ENCODE measurements around the gene WIPF2. TPM values are rescaled to one million over a fixed set of nuclear protein-coding genes. Genes with fewer than 3 reads are reported as not detected.
"Not testable (repeated sequence)": the region's sequence is repeated elsewhere in the genome, so short reads cannot be mapped to it uniquely, and the experiment has no call there.

Gene WIPF2
- total RNA-seq, 2 experiments from 2014 or later, result 18.4 to 23.6 TPM

- Mint-ChIP-seq H3K4me3 (no peak overlapping the region), H3K36me3 (ENCODE audit: low read depth) (no peaks in the 10 kb centered on the region), H3K27me3 (no peaks in the 10 kb centered on the region), H3K9me3 (ENCODE audit: low read depth) (no peaks in the 10 kb centered on the region), H3K27ac (no peak overlapping the region), H3K4me1 (peaks cover 7% of the 10 kb centered on the region)
- ATAC-seq, result no peak
- no peak for DNase-seq
- POLR2A ChIA-PET, result interaction anchor here (0.6 kb wide), 1 partner anchor 1144 kb away, joined by 6 read pairs; no protein-coding TSS in a partner anchor
- CTCF ChIA-PET, result interaction anchor here (0.6 to 4.9 kb wide), 9 partner anchors 9 to 180 kb away, joined by 3 to 46 read pairs (median 4); partner anchors contain the start of gene WIPF2
- intact Hi-C loops (cut with DNase I, micrococcal nuclease), result no loop called here
These were observed 26.1 kb upstream of the WIPF2 start for GRCh38 chr17:40192961-40193360.

DNA sequence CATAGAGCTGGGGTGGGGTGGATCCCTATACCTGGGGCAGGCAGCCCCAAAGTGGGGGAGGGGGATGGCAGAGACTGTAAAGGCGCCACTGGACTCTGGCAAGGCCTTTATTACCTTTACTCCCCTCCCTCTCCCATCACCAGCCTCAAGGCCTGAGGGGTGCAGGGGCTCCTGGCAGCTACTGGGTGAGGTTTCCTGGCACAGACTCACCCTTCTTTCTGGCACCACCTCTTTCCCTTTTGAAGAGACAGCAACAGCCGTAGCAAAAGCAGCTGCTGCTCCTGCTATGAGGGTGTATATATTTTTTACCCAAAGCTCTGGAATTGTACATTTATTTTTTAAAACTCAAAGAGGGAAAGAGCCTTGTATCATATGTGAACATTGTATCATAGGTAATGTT is 24.3 kb upstream of the WIPF2 start:
- no peak for ATAC-seq
- peaks cover 10% of the 10 kb centered on the region for H3K4me1 Mint-ChIP-seq
- H3K36me3 Mint-ChIP-seq (ENCODE audit: low read depth), result no peaks in the 10 kb centered on the region
- H3K4me3 Mint-ChIP-seq, result no peak overlapping the region
- no peak overlapping the region for H3K27ac Mint-ChIP-seq
- CTCF ChIA-PET, result interaction anchor here (0.9 to 4.9 kb wide), 2 partner anchors 9 to 82 kb away, joined by 3 to 46 read pairs; no protein-coding TSS in a partner anchor
- intact Hi-C loops (cut with DNase I, micrococcal nuclease), result no loop called here
- no peak for DNase-seq
- no peaks in the 10 kb centered on the region for H3K9me3 Mint-ChIP-seq (ENCODE audit: low read depth)
- H3K27me3 Mint-ChIP-seq, result no peaks in the 10 kb centered on the region
- POLR2A ChIA-PET, result no interaction called here

DNA sequence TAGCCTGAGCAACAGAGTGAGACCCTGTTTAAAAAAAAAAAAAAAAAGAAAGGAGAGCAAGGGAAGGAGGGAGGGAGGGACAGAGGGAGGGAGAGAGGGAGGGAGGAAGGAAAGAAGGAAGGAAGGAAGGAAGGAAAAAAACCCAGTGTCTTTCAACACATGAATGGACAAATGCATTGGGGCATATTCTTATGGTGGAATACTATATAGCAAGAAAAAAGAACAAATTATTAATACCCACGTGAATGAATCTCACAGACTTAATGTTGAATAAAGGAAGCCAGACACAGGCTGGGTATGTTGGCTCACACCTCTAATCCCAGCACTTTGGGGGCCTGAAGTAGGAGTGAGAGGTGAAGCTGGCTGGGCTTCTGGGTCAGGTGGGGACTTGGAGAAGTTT is 21.6 kb upstream of the WIPF2 start:
- Mint-ChIP-seq H3K36me3 (ENCODE audit: low read depth) (no peaks in the 10 kb centered on the region), H3K4me1 (peaks cover 5% of the 10 kb centered on the region), H3K27ac (no peak overlapping the region), H3K4me3 (no peak overlapping the region), H3K9me3 (ENCODE audit: low read depth) (no peaks in the 10 kb centered on the region), H3K27me3 (no peaks in the 10 kb centered on the region)
- DNase-seq (no peak), ATAC-seq (no peak)
- intact Hi-C loops (cut with DNase I, micrococcal nuclease), result no loop called here
- ChIA-PET POLR2A (interaction anchor here (0.6 to 0.9 kb wide), 2 partner anchors 64 to 84 kb away, joined by 3 read pairs; no protein-coding TSS in a partner anchor), CTCF (interaction anchor here (0.9 to 2.7 kb wide), 6 partner anchors 11 to 171 kb away, joined by 3 to 9 read pairs (median 5); no protein-coding TSS in a partner anchor)

GRCh38 chr17:40197965-40198456 is 21.1 kb upstream of the WIPF2 start:
- peak overlapping the region; percentile 43 for H3K4me3 Mint-ChIP-seq
- H3K27me3 Mint-ChIP-seq; H3K4me1 Mint-ChIP-seq; intact Hi-C loops (cut with DNase I, micrococcal nuclease); H3K27ac Mint-ChIP-seq; H3K9me3 Mint-ChIP-seq (ENCODE audit: low read depth); H3K36me3 Mint-ChIP-seq (ENCODE audit: low read depth): not testable (repeated sequence)
- ChIA-PET CTCF (interaction anchor here (0.9 to 2.7 kb wide), 10 partner anchors 8 to 172 kb away, joined by 3 to 9 read pairs (median 4); partner anchors contain the start of gene WIPF2), POLR2A (interaction anchor here (0.6 to 0.9 kb wide), 3 partner anchors 63 to 90 kb away, joined by 3 to 8 read pairs (median 3); no protein-coding TSS in a partner anchor)
- DNase-seq, result peak; percentile 51
- peak; percentile 60 for ATAC-seq

GRCh38 chr17:40198576-40198975 is 20.5 kb upstream of the WIPF2 start:
- Mint-ChIP-seq H3K9me3 (ENCODE audit: low read depth) (no peaks in the 10 kb centered on the region), H3K27me3 (no peaks in the 10 kb centered on the region), H3K36me3 (ENCODE audit: low read depth) (no peaks in the 10 kb centered on the region), H3K4me3 (peak overlapping the region; percentile 43), H3K27ac (no peak overlapping the region), H3K4me1 (peaks cover 5% of the 10 kb centered on the region)
- DNase-seq, result no peak
- CTCF ChIA-PET, result interaction anchor here (0.9 to 2.7 kb wide), 12 partner anchors 9 to 172 kb away, joined by 3 to 9 read pairs (median 4); partner anchors contain the start of gene WIPF2
- ATAC-seq, result no peak
- POLR2A ChIA-PET, result interaction anchor here (0.6 to 0.9 kb wide), 2 partner anchors 85 to 90 kb away, joined by 3 to 8 read pairs; no protein-coding TSS in a partner anchor
- intact Hi-C loops (cut with DNase I, micrococcal nuclease), result no loop called here

GRCh38 chr17:40203131-40203530 is 16.0 kb upstream of the WIPF2 start:
- DNase-seq (no peak), ATAC-seq (no peak)
- Mint-ChIP-seq H3K27ac (no peak overlapping the region), H3K4me3 (no peak overlapping the region), H3K27me3 (peaks cover 2% of the 10 kb centered on the region), H3K9me3 (ENCODE audit: low read depth) (no peaks in the 10 kb centered on the region), H3K4me1 (peaks cover 5% of the 10 kb centered on the region), H3K36me3 (ENCODE audit: low read depth) (no peaks in the 10 kb centered on the region)
- POLR2A ChIA-PET, result no interaction called here
- intact Hi-C loops (cut with DNase I, micrococcal nuclease), result no loop called here
- CTCF ChIA-PET, result interaction anchor here (0.7 to 4.3 kb wide), 10 partner anchors 8 to 1340 kb away, joined by 3 to 30 read pairs (median 5); partner anchors contain the start of gene CDC6

GRCh38 chr17:40206193-40206592 is 12.9 kb upstream of the WIPF2 start:
- H3K4me3 Mint-ChIP-seq; intact Hi-C loops (cut with DNase I, micrococcal nuclease); H3K27ac Mint-ChIP-seq; H3K9me3 Mint-ChIP-seq (ENCODE audit: low read depth); ATAC-seq; H3K36me3 Mint-ChIP-seq (ENCODE audit: low read depth); DNase-seq; H3K27me3 Mint-ChIP-seq; H3K4me1 Mint-ChIP-seq; POLR2A ChIA-PET; CTCF ChIA-PET: not testable (repeated sequence)

DNA sequence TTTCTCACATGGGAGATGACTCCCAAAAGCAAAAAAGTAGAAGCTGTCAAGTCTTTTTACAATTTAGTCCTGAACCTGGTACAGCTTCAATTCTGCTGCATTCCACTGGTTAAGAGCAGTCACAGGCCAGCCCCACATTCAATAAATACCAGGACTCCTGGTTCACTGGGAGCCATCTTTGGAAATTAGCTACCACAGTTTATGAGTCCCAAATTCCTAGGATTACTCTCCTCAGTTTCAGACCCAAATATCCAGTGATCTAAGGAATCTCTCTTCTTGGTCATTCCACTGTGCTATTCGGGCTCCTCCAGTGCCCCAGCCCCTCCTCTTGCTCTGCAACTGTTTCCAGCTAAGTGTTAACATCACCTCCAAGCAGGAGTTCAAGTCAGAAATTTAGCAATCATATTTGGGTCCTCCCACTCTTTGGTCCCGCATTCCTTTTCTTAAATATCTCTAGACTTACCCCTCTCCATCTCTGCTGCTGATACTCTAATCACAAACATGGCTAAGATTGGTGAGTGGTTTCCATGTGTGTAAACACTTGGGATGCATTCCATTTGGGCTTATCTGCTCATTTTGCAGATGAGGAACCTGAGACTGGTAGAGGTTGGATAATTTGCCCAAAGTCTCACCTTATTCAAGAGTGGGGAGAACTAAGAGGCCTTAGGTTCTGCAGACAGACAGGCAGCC is 9.6 kb upstream of the WIPF2 start:
- DNase-seq (no peak), ATAC-seq (no peak)
- H3K27me3 Mint-ChIP-seq, result no peaks in the 10 kb centered on the region
- no peaks in the 10 kb centered on the region for H3K4me1 Mint-ChIP-seq
- H3K9me3 Mint-ChIP-seq (ENCODE audit: low read depth), result no peaks in the 10 kb centered on the region
- H3K27ac Mint-ChIP-seq, result no peak overlapping the region
- intact Hi-C loops (cut with DNase I, micrococcal nuclease), result no loop called here
- POLR2A ChIA-PET, result no interaction called here
- no peaks in the 10 kb centered on the region for H3K36me3 Mint-ChIP-seq (ENCODE audit: low read depth)
- CTCF ChIA-PET, result interaction anchor here (0.6 to 4.2 kb wide), 6 partner anchors 8 to 208 kb away, joined by 4 to 23 read pairs (median 5); no protein-coding TSS in a partner anchor
- H3K4me3 Mint-ChIP-seq, result no peak overlapping the region

GRCh38 chr17:40213914-40214313 is 5.2 kb upstream of the WIPF2 start:
- intact Hi-C loops (cut with DNase I, micrococcal nuclease); H3K9me3 Mint-ChIP-seq (ENCODE audit: low read depth); H3K4me3 Mint-ChIP-seq; POLR2A ChIA-PET; H3K36me3 Mint-ChIP-seq (ENCODE audit: low read depth); CTCF ChIA-PET; H3K4me1 Mint-ChIP-seq; DNase-seq; ATAC-seq; H3K27me3 Mint-ChIP-seq; H3K27ac Mint-ChIP-seq: not testable (repeated sequence)

- ATAC-seq, result no peak
These were observed 931 bp upstream of the WIPF2 start for GRCh38 chr17:40218006-40218739.

More at GRCh38 chr17:40218006-40218739, 931 bp upstream of the WIPF2 start:
- Mint-ChIP-seq H3K27ac (peak overlapping the region; percentile 100), H3K27me3 (no peaks in the 10 kb centered on the region), H3K36me3 (ENCODE audit: low read depth) (peaks cover 6% of the 10 kb centered on the region), H3K4me3 (peak overlapping the region; percentile 89), H3K4me1 (peaks cover 24% of the 10 kb centered on the region), H3K9me3 (ENCODE audit: low read depth) (no peaks in the 10 kb centered on the region)
- intact Hi-C loops (cut with DNase I, micrococcal nuclease), result loop anchor here (1.0 to 5.0 kb wide), 7 partner anchors 78 to 1449 kb away; partner anchors contain the start of genes CASC3 (in 1 of the 2), MED24 (in 1 of the 2) and PGAP3 (in 1 of the 2)
- POLR2A ChIA-PET, result interaction anchor here (0.6 to 1.8 kb wide), 6 partner anchors 52 to 757 kb away, joined by 3 to 9 read pairs (median 4); partner anchors contain the start of genes CDK12 and NR1D1
- CTCF ChIA-PET, result interaction anchor here (0.7 to 3.0 kb wide), 21 partner anchors 8 to 198 kb away, joined by 3 to 12 read pairs (median 4); no protein-coding TSS in a partner anchor
- DNase-seq, result peak; percentile 26
